ENCODE results near the gene AATK. TPM values are rescaled to one million over a fixed set of nuclear protein-coding genes. Genes with fewer than 3 reads are reported as not detected.

Gene AATK
- total and polyA plus RNA-seq, 2 donors (not counting 3 experiments of a cell fraction or from before 2014, with no cell fraction given), result 0.69 to 1.00 TPM

- Histone ChIP-seq H3K27me3 (ENCODE audit: control insufficient read depth in 2 of 2, insufficient read depth in 2 of 2, low read length in 2 of 2) (peaks cover 0 to 2% of the 10 kb centered on the region in 2 experiments), H4K20me1 (replicated peaks; ENCODE audit: control insufficient read depth, extremely low read depth, insufficient read depth, low read length) (no peaks in the 10 kb centered on the region), H3K36me3 (ENCODE audit: control insufficient read depth in 2 of 2, extremely low read depth in 1 of 2, insufficient read depth in 2 of 2, low read length in 2 of 2) (no peaks in the 10 kb centered on the region), H3K27ac (ENCODE audit: insufficient read depth, low read depth, low read length) (no peak overlapping the region), H3K4me1 (ENCODE audit: control insufficient read depth, extremely low read depth, insufficient read depth, low read length) (peaks cover 5% of the 10 kb centered on the region), H3K79me2 (ENCODE audit: control insufficient read depth, insufficient read depth, low read length) (no peaks in the 10 kb centered on the region), H3K9ac (replicated peaks; ENCODE audit: extremely low read depth, insufficient read depth, low read length) (no peak overlapping the region), H3K9me3 (replicated peaks; ENCODE audit: control insufficient read depth, insufficient read depth, low read length) (no peaks in the 10 kb centered on the region), H3K4me2 (ENCODE audit: insufficient read depth, low read length) (no peak overlapping the region), H2AFZ (ENCODE audit: low read depth, low read length) (no peak overlapping the region), H3K9me1 (replicated peaks; ENCODE audit: control insufficient read depth, extremely low read depth, insufficient read depth, low read length) (no peaks in the 10 kb centered on the region), H3K4me3 (replicated peaks in 1 of 3; ENCODE audit: insufficient read depth in 1 of 3, low read depth in 1 of 3, low read length in 3 of 3) (no peak overlapping the region)
- dilution Hi-C loops (cut with MboI; ENCODE audit: extremely low pct_ligation_motif_present, low sequenced_read_pairs) (no loop called here), intact Hi-C loops (cut with micrococcal nuclease) (no loop called here)
- CTCF ChIA-PET, result no interaction called here
- DNase-seq (ENCODE audit: low read depth, low spot score), result no peak
- POLR2A ChIA-PET, result no interaction called here
- FAIRE-seq, result no peak
- TF ChIP-seq FOS (IDR thresholded peaks at IDR 0.05; ENCODE audit: borderline replicate concordance, insufficient read depth, low read length) (no peak), MAX (IDR thresholded peaks at IDR 0.05; ENCODE audit: insufficient read depth, insufficient read length) (no peak), EZH2 (IDR thresholded peaks at IDR 0.05; ENCODE audit: borderline replicate concordance, low read depth, low read length, severe bottlenecking) (no peak), GATA2 (IDR thresholded peaks at IDR 0.05; ENCODE audit: insufficient read depth, insufficient read length, low read depth, low read length) (no peak), CTCF (IDR thresholded peaks at IDR 0.05; ENCODE audit: extremely low read depth in 1 of 2, insufficient read depth in 1 of 2, low read depth in 1 of 2, low read length in 2 of 2) (no peak), POLR2AphosphoS5 (IDR thresholded peaks at IDR 0.05; ENCODE audit: insufficient read depth, low read depth, low read length) (no peak), POLR2A (IDR thresholded peaks at IDR 0.05; ENCODE audit: low read depth, low read length) (no peak), JUN (IDR thresholded peaks at IDR 0.05; ENCODE audit: borderline replicate concordance, insufficient read depth, insufficient read length, low read depth) (no peak), MYC (IDR thresholded peaks at IDR 0.05; ENCODE audit: low read depth, low read length) (no peak)
- no TSS peak for BruUV-seq (replicated peaks)
These were observed 14.7 kb downstream of the AATK start for GRCh38 chr17:81151278-81151677.

Measured in endothelial cell of umbilical vein (primary cell).